HEK293T (cell line): ENCODE measurements around the gene DACH1.
A peak's percentile ranks its signal among the peaks of the same experiment; 100 is the strongest.

Experiments
- CTCF ChIA-PET: fragments of 350-600 bp; formaldehyde crosslinking; extraction: SDS; loops from one replicate; lab custom pipeline; 2021; ENCODE audit warnings: antibody characterized with exemption, inconsistent platforms; lab: Yijun Ruan, JAX
- POLR2A ChIA-PET: fragments of 350-600 bp; formaldehyde crosslinking; extraction: SDS; loops from one replicate; lab custom pipeline; 2020; ENCODE audit warnings: antibody characterized with exemption, inconsistent platforms; lab: Yijun Ruan, JAX
- DNase-seq: peaks from one replicate; pipeline ENCODE4 v3.0.0; 2012; ENCODE audit warnings: mixed read lengths; ENCODE audit errors: extremely low spot score
- ARNT ChIP-seq: fragments of 450-650 bp; IDR thresholded peaks from 2 replicates; pipeline ENCODE4 v1.6.1; 2017; ENCODE audit warnings: mild to moderate bottlenecking
- BHLHE40 ChIP-seq: fragments of 450-650 bp; IDR thresholded peaks from 2 replicates; pipeline ENCODE4 v1.6.1; 2016; ENCODE audit warnings: mild to moderate bottlenecking, moderate library complexity, borderline replicate concordance
- CTBP1 ChIP-seq: fragments of 450-650 bp; IDR thresholded peaks from 2 replicates; pipeline ENCODE4 v1.6.1; 2016; ENCODE audit warnings: borderline replicate concordance
- ELF4 ChIP-seq: fragments of 450-650 bp; IDR thresholded peaks from 2 replicates; pipeline ENCODE4 v1.6.1; 2017; ENCODE audit warnings: antibody characterized with exemption
- FOXA1 ChIP-seq: fragments of 450-650 bp; IDR thresholded peaks from 2 replicates; pipeline ENCODE4 v1.6.1; 2016; ENCODE audit warnings: mild to moderate bottlenecking
- FOXK2 ChIP-seq: fragments of 450-650 bp; IDR thresholded peaks from 2 replicates; pipeline ENCODE4 v1.6.1; 2016; ENCODE audit warnings: mild to moderate bottlenecking
- FOXM1 ChIP-seq: fragments of 450-650 bp; IDR thresholded peaks from 2 replicates; pipeline ENCODE4 v1.6.1; 2017; ENCODE audit warnings: mild to moderate bottlenecking, borderline replicate concordance
- HDGF ChIP-seq: fragments of 450-650 bp; IDR thresholded peaks from 2 replicates; pipeline ENCODE4 v1.6.1; 2017; ENCODE audit warnings: antibody characterized with exemption, borderline replicate concordance
- L3MBTL2 ChIP-seq: fragments of 450-650 bp; conservative IDR thresholded peaks from 2 replicates; pipeline ENCODE4 v1.6.1; 2016; ENCODE audit warnings: mild to moderate bottlenecking
- LEF1 ChIP-seq: fragments of 450-650 bp; IDR thresholded peaks from 2 replicates; pipeline ENCODE4 v1.6.1; 2017; ENCODE audit warnings: mild to moderate bottlenecking, borderline replicate concordance
- NFRKB ChIP-seq: fragments of 450-650 bp; IDR thresholded peaks from 2 replicates; pipeline ENCODE4 v1.6.1; 2016; ENCODE audit warnings: mild to moderate bottlenecking, moderate library complexity
- PKNOX1 ChIP-seq: fragments of 450-650 bp; IDR thresholded peaks from 2 replicates; pipeline ENCODE4 v1.6.1; 2016
- SP1 ChIP-seq: fragments of 450-650 bp; IDR thresholded peaks from 2 replicates; pipeline ENCODE4 v1.6.1; 2017
- SUZ12 ChIP-seq: fragments of 450-650 bp; IDR thresholded peaks from 2 replicates; pipeline ENCODE4 v1.6.1; 2016; ENCODE audit warnings: mild to moderate bottlenecking
- TARDBP ChIP-seq: fragments of 450-650 bp; IDR thresholded peaks from 2 replicates; pipeline ENCODE4 v1.6.1; 2016
- ZNF384 ChIP-seq: fragments of 450-650 bp; IDR thresholded peaks from 2 replicates; pipeline ENCODE4 v1.6.1; 2016

Gene DACH1

GRCh38 chr13:71871844-71872243 lies 4.8 kb upstream of the DACH1 start:
- ChIA-PET CTCF (interaction anchor here (0.6 kb wide), 1 partner anchor 782 kb away, joined by 6 read pairs; no protein-coding TSS in a partner anchor), POLR2A (no interaction called here)
- no peak for TF ChIP-seq PKNOX1
- no peak for TF ChIP-seq BHLHE40
- TF ChIP-seq L3MBTL2: no peak
- no peak for TF ChIP-seq SUZ12
- no peak for TF ChIP-seq HDGF
- TF ChIP-seq CTBP1: no peak
- no peak for TF ChIP-seq FOXM1
- no peak for TF ChIP-seq FOXK2
- TF ChIP-seq NFRKB: no peak
- TF ChIP-seq FOXA1: no peak
- TF ChIP-seq ZNF384: no peak; the same call in 1 of the 2 replicates
- TF ChIP-seq ARNT: no peak
- no peak for TF ChIP-seq SP1
- no peak for TF ChIP-seq TARDBP
- TF ChIP-seq ELF4: no peak
- TF ChIP-seq LEF1: no peak
- DNase-seq: no peak

- POLR2A ChIA-PET: no interaction called here
Measured at GRCh38 chr13:71871176-71871754, 4.3 kb upstream of the DACH1 start.

GRCh38 chr13:71870100-71870499 lies 3.1 kb upstream of the DACH1 start:
- DNase-seq: no peak
- ChIA-PET CTCF (interaction anchor here (1.5 kb wide), 1 partner anchor 9 kb away, joined by 9 read pairs; no protein-coding TSS in a partner anchor), POLR2A (no interaction called here)
- TF ChIP-seq FOXM1 (no peak), TARDBP (no peak), HDGF (no peak), L3MBTL2 (no peak), CTBP1 (no peak), NFRKB (no peak)

More at GRCh38 chr13:71871176-71871754, 4.3 kb upstream of the DACH1 start:
- DNase-seq: no peak
- no peak for TF ChIP-seq NFRKB
- peak; percentile 81 for TF ChIP-seq PKNOX1
- no peak for TF ChIP-seq FOXK2
- TF ChIP-seq LEF1: no peak
- TF ChIP-seq BHLHE40: no peak
- CTCF ChIA-PET: no interaction called here

GRCh38 chr13:71869274-71869673 lies 2.3 kb upstream of the DACH1 start:
- no peak for DNase-seq
- ChIA-PET CTCF (interaction anchor here (0.7 to 1.5 kb wide), 2 partner anchors 10 to 35 kb away, joined by 4 to 9 read pairs; no protein-coding TSS in a partner anchor), POLR2A (interaction anchor here (0.7 kb wide), 1 partner anchor 8 kb away, joined by 3 read pairs; no protein-coding TSS in a partner anchor)
- TF ChIP-seq L3MBTL2 (0 out of 2 replicates have a peak, but pooled peaks have one; percentile 13), SP1 (no peak)

GRCh38 chr13:71866335-71867130 lies 471 bp downstream of the DACH1 start:
- TF ChIP-seq NFRKB (no peak), SP1 (no peak), TARDBP (no peak), LEF1 (peak; percentile 10; the same call in 1 of the 2 replicates), FOXK2 (no peak), CTBP1 (no peak), ARNT (peak; percentile 51; the same call in 1 of the 2 replicates), FOXA1 (no peak), HDGF (no peak), SUZ12 (no peak), ELF4 (no peak), PKNOX1 (no peak), ZNF384 (no peak), BHLHE40 (no peak), L3MBTL2 (no peak), FOXM1 (peak; percentile 62; the same call in 1 of the 2 replicates)
- ChIA-PET POLR2A (interaction anchor here (0.7 to 2.1 kb wide), 30 partner anchors 11 to 248 kb away, joined by 3 to 21 read pairs (median 5); no protein-coding TSS in a partner anchor), CTCF (interaction anchor here (0.6 to 1.6 kb wide), 2 partner anchors 12 to 784 kb away, joined by 5 to 10 read pairs; no protein-coding TSS in a partner anchor)
- no peak for DNase-seq

GRCh38 chr13:71865874-71866334 lies 1.1 kb downstream of the DACH1 start:
- ChIA-PET CTCF (interaction anchor here (0.6 kb wide), 1 partner anchor 785 kb away, joined by 5 read pairs; no protein-coding TSS in a partner anchor), POLR2A (interaction anchor here (1.3 to 2.1 kb wide), 4 partner anchors 9 to 248 kb away, joined by 3 to 6 read pairs (median 3); no protein-coding TSS in a partner anchor)
- TF ChIP-seq L3MBTL2 (no peak), FOXA1 (no peak), NFRKB (no peak), TARDBP (no peak), ELF4 (no peak), BHLHE40 (no peak), ZNF384 (no peak), LEF1 (no peak), FOXM1 (no peak), FOXK2 (no peak), SUZ12 (no peak), ARNT (no peak), CTBP1 (no peak), PKNOX1 (no peak), HDGF (no peak), SP1 (no peak)
- no peak for DNase-seq
